Effector memory CD8-positive, alpha-beta T cell (primary cell): ENCODE data around the gene MUC20.
"Not testable (repeated sequence)": the region's sequence is repeated elsewhere in the genome, so short reads cannot be mapped to it uniquely, and the experiment has no call there.

Source experiments
- ATAC-seq: fragments of 150-1000 bp; cut with Tn5 transposase; replicated peaks from 2 replicates; pipeline ENCODE4 v1.10.0; 2021; ENCODE audit warnings: mild to moderate bottlenecking, moderate library complexity
- DNase-seq, 3 experiments: peaks; one replicate each; pipeline ENCODE4 v3.0.0; 2021
- H3K27ac Mint-ChIP-seq, 2 donors: one replicate each; pipeline ENCODE4 v1.8.0; 2022; ENCODE audit warnings: mild to moderate bottlenecking in 2 of 2, mixed read lengths in 2 of 2, moderate library complexity in 2 of 2
- H3K27me3 Mint-ChIP-seq, 2 donors: one replicate each; pipeline ENCODE4 v1.8.0; 2022; ENCODE audit warnings: mixed read lengths in 2 of 2
- H3K36me3 Mint-ChIP-seq: one replicate; pipeline ENCODE4 v1.8.0; 2022; ENCODE audit warnings: mild to moderate bottlenecking, moderate library complexity, mixed read lengths; ENCODE audit not compliant: insufficient read depth
- H3K4me1 Mint-ChIP-seq, 2 donors: one replicate each; pipeline ENCODE4 v1.8.0; 2022; ENCODE audit warnings: low read depth in 2 of 2, mixed read lengths in 2 of 2
- H3K4me3 Mint-ChIP-seq, 2 donors: one replicate each; pipeline ENCODE4 v1.8.0; 2022; ENCODE audit warnings: mild to moderate bottlenecking in 2 of 2, mixed read lengths in 2 of 2, moderate library complexity in 2 of 2
- H3K9me3 Mint-ChIP-seq, 2 donors: one replicate each; pipeline ENCODE4 v1.8.0; 2022; ENCODE audit warnings: mixed read lengths in 2 of 2

Gene MUC20

DNA sequence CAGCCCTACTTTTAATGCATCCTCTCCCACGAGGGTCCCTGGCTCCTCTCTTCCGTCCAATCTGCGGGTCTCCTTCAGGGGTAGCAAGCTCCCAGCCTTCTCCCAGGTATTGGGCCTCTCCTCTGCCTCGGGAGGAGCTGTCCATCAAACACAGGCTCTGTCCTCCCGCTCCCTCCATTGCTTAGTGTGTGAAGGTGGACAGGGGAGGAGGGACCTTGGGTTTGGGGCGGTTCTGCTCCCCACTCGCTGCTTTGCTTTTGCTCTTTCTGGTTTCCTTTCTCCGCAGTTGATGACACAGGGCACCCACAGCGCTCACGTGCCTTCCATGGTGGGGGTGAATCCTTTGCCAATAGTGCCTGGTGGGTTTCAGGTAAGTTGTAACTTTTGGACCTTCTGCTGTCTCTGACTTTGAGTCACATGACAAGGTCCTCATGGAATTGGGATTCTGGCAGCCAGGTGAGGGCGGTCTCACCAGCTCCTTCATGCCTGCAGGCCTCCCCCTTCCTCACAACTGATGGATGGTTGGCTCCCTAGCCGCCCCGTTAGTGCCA lies 18.9 kb downstream of the MUC20 start:
- ATAC-seq (no peak), DNase-seq (no peak)
- Mint-ChIP-seq H3K27me3 (no peaks in the 10 kb centered on the region), H3K27ac (peak overlapping the region in 1 of 2 donors; percentile 63), H3K36me3 (no peaks in the 10 kb centered on the region), H3K4me3 (no peak overlapping the region), H3K9me3 (no peaks in the 10 kb centered on the region), H3K4me1 (no peaks in the 10 kb centered on the region)

DNA sequence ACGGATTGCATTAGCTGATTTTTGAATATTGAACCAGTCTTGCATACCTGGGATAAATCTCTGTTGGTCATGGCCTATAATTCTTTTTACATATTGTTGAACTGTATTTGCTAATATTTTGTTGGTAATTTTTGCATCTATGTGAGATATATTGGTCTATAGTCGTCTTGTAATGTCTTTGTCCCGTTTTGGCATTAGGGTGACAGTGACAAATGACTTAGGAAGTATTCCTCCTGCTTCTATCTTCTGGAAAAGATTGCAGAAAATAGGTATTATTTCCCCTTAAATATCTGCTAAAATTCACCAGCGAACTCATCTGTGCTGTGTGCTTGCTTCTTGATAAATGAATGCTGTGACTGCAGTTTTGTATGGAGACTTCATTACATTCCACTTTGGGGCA lies 23.7 kb downstream of the MUC20 start:
- Mint-ChIP-seq H3K27ac (no peak overlapping the region), H3K27me3 (peaks cover 9 to 10% of the 10 kb centered on the region in 2 donors), H3K9me3 (no peaks in the 10 kb centered on the region), H3K36me3 (no peaks in the 10 kb centered on the region), H3K4me1 (peaks cover 11 to 12% of the 10 kb centered on the region in 2 donors), H3K4me3 (no peak overlapping the region)
- no peak for ATAC-seq
- DNase-seq = no peak

DNA sequence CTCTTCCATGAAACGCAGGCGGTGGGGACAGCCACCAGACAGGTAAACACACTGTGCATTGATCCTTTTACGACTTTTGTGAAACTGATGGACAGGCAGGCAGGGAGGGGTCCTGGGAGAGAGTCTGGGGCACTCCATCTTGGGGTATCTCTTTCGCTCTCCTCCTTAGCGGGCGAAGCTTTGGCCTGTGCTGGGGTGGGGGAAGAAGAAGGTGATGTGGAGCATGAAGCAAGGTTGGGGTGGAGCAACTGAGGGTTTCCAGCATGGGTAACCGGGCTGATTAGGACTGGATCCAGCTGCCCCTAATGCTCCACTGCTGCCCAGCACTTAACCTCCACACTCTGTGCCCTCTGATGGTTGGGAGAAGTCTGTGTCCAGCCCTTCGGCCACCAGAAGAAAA lies 25.6 kb downstream of the MUC20 start:
- no peak overlapping the region for H3K4me3 Mint-ChIP-seq
- ATAC-seq (no peak), DNase-seq (no peak)
- H3K27ac Mint-ChIP-seq = peak overlapping the region in 1 of 2 donors; percentile 14
- H3K4me1 Mint-ChIP-seq = peaks cover 11 to 12% of the 10 kb centered on the region in 2 donors
- no peaks in the 10 kb centered on the region for H3K9me3 Mint-ChIP-seq
- no peaks in the 10 kb centered on the region for H3K36me3 Mint-ChIP-seq
- peaks cover 9 to 10% of the 10 kb centered on the region in 2 donors for H3K27me3 Mint-ChIP-seq

DNA sequence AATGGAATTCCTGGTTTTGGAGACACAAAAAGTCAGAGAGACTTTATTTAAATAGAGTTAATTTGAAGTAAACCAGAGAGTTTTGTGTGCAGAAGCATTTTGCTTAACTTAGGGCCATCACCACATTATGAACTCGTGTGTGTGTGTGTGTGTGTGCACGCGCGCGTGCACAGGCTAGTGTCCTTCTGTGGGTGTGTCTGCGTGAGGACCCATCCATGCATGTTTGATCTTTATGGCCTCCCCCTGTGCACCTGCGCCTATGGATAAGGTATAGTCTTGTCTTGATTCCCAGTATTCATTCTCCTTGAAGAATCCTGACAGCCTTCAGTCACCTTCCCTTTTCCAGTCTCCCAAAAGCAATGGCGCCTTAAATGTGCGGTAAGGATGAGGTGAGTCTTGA lies 26.0 kb downstream of the MUC20 start:
- ATAC-seq (no peak), DNase-seq (no peak)
- Mint-ChIP-seq H3K27ac (peak overlapping the region in 1 of 2 donors; percentile 35), H3K36me3 (no peaks in the 10 kb centered on the region), H3K4me3 (peak overlapping the region; percentile 34 to 37), H3K9me3 (no peaks in the 10 kb centered on the region), H3K27me3 (peaks cover 9 to 10% of the 10 kb centered on the region in 2 donors), H3K4me1 (peaks cover 11 to 12% of the 10 kb centered on the region in 2 donors)

DNA sequence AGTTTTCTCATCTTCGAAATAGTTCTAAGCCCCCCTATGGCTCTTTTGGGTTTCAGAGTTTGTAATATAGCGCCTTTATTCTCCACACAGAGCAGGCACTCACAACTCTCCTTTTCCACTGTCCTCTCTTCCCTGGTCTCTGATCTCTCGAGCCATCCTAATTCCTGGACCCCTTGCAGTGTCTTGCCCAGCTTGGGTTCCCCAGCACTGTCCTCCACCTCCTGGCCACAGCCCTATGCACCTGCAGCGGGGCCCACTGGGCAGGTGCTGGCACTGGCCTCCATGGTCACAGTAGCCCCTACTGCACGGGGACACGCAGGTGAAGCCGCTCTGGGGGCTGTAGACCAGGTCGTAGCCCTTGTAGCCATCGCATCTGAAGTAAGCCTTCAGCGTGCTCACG lies 27.9 kb downstream of the MUC20 start:
- no peak for ATAC-seq
- Mint-ChIP-seq H3K4me3 (peak overlapping the region; percentile 36 to 46), H3K27ac (no peak overlapping the region)

DNA sequence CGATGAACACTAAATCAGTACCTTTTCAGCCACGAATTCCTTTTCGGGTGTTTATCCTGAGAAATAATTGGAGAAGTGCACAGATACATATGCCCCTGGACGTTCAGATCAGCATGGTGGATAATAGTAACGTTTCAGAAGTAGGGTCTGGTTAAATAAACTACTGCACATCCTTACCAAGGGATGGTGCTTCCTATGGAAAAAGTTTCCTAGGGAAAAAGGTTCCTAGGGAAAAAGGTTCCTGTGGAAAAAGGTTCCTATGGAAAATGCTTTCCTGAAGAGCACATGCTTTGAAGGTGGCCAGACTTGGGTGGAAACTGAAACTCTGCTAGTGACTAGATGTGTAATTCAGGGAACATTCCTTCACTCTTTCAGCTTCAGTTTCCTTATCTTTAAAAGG lies 28.3 kb downstream of the MUC20 start:
- ATAC-seq, DNase-seq, H3K9me3 Mint-ChIP-seq, H3K27me3 Mint-ChIP-seq, H3K27ac Mint-ChIP-seq, H3K36me3 Mint-ChIP-seq, H3K4me3 Mint-ChIP-seq: not testable (repeated sequence)
- peaks cover 12 to 13% of the 10 kb centered on the region in 2 donors for H3K4me1 Mint-ChIP-seq

More for the DNA sequence above, 27.9 kb downstream of the MUC20 start:
- H3K9me3 Mint-ChIP-seq = no peaks in the 10 kb centered on the region
- no peak for DNase-seq
- H3K27me3 Mint-ChIP-seq = peaks cover 9 to 10% of the 10 kb centered on the region in 2 donors
- H3K4me1 Mint-ChIP-seq = peaks cover 12 to 13% of the 10 kb centered on the region in 2 donors
- H3K36me3 Mint-ChIP-seq = peaks cover 2% of the 10 kb centered on the region

DNA sequence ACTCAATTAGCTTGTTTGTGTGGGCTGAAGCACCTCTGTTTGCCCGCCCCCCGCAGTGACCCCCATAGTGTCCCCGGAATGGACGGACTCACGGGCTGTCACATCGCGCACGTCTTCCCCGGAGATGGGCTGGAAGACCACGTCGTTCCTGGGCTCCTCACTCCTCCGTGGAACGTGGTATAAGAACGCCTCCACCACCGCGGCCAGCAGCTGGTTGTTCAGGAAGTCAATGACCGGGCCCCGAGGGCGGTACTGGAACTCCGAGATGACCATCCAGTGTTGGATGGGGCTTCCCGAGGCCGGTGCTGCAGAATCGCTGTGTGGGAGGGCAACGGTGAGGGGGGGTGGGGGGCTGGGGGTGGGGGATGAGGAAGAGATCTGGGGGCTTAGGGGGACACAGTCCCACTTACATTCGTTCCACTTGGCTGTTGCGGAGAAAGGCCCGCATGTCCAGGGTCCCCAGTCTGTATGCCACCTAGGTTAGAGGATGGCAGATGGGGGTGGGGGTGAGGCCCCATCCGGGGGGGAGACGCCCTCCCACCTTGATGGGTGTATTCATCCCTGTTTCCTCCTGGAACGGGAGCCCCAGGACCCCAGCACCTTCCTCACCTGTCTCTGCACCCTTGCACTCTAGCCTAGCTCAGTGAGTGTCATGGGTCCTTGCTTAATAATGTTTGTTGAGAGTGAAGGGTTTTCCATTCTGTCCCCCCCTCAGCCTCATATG lies 30.2 kb downstream of the MUC20 start:
- peaks cover 5% of the 10 kb centered on the region for H3K36me3 Mint-ChIP-seq
- H3K9me3 Mint-ChIP-seq = no peaks in the 10 kb centered on the region
- H3K27me3 Mint-ChIP-seq = peaks cover 4 to 6% of the 10 kb centered on the region in 2 donors
- ATAC-seq (no peak), DNase-seq (no peak)
- H3K4me1 Mint-ChIP-seq = peaks cover 16 to 18% of the 10 kb centered on the region in 2 donors
- no peak overlapping the region for H3K4me3 Mint-ChIP-seq
- H3K27ac Mint-ChIP-seq = no peak overlapping the region

DNA sequence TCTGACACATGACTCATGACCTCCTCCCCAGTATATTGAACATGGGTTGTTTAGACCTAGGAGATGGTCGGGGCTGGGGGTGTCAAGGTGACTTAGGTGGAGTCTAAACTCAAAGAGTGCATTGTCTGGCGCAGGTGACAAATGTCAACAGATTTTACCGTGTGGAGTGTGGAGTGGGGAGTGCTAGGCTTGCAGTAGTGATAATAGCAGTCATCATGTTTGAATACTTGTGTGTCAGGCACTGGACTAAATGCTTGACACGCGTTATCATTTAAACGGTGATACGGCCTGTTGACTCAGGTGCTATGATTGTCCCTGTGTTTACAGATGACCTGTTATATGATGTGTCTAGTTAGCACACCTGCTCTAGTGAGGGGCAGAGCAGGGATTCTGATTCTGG lies 30.8 kb downstream of the MUC20 start:
- Mint-ChIP-seq H3K4me1 (peaks cover 20% of the 10 kb centered on the region in 2 donors), H3K27me3 (peaks cover 0 to under 1% of the 10 kb centered on the region in 2 donors), H3K9me3 (no peaks in the 10 kb centered on the region), H3K4me3 (no peak overlapping the region), H3K27ac (no peak overlapping the region), H3K36me3 (peaks cover 8% of the 10 kb centered on the region)
- DNase-seq = no peak
- ATAC-seq = no peak

DNA sequence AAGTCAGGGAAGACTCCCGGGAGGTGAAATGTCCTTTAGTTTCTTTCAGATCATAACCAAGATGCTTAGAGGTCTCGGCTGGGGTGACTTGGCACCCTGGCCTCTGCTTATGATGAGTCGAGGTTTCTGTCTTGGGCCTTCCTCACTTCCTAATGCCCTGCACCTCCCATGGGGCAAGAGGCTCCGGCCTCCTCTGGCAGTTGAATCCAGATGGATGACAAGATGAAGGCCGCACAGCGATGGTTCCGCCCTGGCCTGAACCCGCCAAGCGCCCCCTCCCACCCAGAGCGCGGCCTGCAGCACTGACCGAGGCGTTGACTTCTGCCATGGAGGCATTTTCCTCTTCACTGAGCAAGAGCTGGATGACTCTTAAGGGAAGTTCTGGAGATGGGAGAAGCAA lies 31.3 kb downstream of the MUC20 start:
- no peak overlapping the region for H3K27ac Mint-ChIP-seq
- no peaks in the 10 kb centered on the region for H3K9me3 Mint-ChIP-seq
- H3K4me1 Mint-ChIP-seq = peaks cover 20 to 23% of the 10 kb centered on the region in 2 donors
- no peak for ATAC-seq
- DNase-seq = no peak
- peaks cover 3 to 5% of the 10 kb centered on the region in 2 donors for H3K27me3 Mint-ChIP-seq
- H3K36me3 Mint-ChIP-seq = peaks cover 9% of the 10 kb centered on the region
- no peak overlapping the region for H3K4me3 Mint-ChIP-seq

DNA sequence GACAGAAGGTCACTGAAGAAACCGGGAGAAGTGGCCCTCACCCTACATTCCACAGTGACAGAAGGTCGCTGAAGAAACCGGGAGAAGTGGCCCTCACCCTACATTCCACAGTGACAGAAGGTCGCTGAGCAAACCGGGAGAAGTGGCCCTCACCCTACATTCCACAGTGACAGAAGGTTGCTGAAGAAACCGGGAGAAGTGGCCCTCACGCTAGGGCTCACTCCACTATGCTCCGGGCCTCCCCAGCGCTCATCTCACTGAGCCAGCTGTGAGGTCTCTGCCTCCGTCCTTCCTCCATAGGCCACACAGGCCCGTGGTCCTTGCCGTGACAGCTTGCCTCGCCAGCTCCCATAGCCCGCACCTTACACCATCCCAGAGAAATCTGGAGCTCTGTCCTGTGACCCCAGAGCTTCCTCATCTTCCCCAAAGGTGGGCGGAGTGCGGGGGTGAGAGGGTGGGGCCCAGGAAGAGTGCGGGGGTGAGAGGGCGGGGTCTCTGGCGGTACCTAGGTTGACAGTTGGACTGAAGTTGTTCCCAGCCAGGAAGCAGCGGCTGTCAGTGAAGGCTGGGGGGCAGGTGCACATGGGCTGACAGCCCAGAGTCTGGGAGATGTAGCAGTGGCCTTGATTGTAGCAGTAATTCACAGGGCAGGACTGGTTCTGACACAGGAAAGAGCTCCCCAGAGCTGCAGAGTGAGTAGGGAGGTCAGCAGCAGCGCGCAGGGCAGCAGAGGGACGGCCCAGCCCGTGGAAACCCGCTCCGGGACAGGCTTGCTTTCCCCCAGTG lies 32.0 kb downstream of the MUC20 start:
- Mint-ChIP-seq H3K27me3 (peaks cover 9 to 10% of the 10 kb centered on the region in 2 donors), H3K36me3 (peaks cover 9% of the 10 kb centered on the region), H3K27ac (no peak overlapping the region), H3K4me1 (peaks cover 22% of the 10 kb centered on the region in 2 donors), H3K9me3 (no peaks in the 10 kb centered on the region), H3K4me3 (no peak overlapping the region)
- ATAC-seq (no peak), DNase-seq (no peak)

DNA sequence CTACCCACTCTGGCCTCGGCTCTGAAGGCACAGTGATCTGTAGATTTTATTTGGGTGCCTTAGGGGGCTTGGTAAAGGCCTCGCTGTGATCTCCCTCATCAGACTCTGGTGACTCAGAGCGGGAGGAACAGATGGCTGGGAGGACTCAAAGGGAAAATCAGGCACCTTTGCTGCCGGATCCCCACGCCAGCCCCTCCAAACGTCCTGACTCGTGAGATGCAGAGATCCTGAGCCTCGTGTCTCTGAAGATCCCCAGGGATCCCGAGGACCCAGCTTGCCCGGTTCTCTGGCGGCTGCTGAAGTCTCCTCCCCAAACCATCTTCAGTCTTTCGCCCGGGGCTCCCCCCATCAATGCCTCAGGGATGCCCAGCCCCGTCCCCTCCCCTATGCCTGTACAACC lies 32.8 kb downstream of the MUC20 start:
- peaks cover 19 to 21% of the 10 kb centered on the region in 2 donors for H3K4me1 Mint-ChIP-seq
- H3K27me3 Mint-ChIP-seq = peaks cover 14 to 15% of the 10 kb centered on the region in 2 donors
- peaks cover 9% of the 10 kb centered on the region for H3K36me3 Mint-ChIP-seq
- no peaks in the 10 kb centered on the region for H3K9me3 Mint-ChIP-seq
- H3K27ac Mint-ChIP-seq = peak overlapping the region in 1 of 2 donors; percentile 73
- no peak for DNase-seq
- ATAC-seq = no peak
- no peak overlapping the region for H3K4me3 Mint-ChIP-seq

DNA sequence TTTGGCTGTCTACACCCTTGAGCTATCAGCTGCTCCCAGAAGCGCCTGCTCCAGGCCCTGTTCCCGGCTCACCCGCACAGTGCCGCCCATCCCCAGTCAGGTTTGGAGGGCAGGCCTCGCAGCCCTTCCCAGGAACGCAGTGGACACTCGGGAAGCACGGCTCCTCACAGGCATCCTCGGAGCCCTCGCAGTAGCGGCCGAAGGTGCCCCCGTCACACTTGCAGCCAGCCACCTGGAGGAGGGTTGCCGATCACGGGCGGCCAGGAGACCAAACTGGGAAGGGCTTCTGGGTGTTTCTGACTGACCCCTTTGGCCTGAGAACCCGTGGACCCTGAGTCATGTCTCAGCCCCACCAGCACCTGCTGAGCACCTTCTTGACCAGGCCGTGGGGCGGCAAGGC lies 33.4 kb downstream of the MUC20 start:
- Mint-ChIP-seq H3K4me3 (no peak overlapping the region), H3K27ac (peak overlapping the region in 1 of 2 donors; percentile 73), H3K9me3 (no peaks in the 10 kb centered on the region), H3K4me1 (peaks cover 15 to 17% of the 10 kb centered on the region in 2 donors), H3K27me3 (peaks cover 16 to 19% of the 10 kb centered on the region in 2 donors), H3K36me3 (peaks cover 9% of the 10 kb centered on the region)
- ATAC-seq (no peak), DNase-seq (no peak)

DNA sequence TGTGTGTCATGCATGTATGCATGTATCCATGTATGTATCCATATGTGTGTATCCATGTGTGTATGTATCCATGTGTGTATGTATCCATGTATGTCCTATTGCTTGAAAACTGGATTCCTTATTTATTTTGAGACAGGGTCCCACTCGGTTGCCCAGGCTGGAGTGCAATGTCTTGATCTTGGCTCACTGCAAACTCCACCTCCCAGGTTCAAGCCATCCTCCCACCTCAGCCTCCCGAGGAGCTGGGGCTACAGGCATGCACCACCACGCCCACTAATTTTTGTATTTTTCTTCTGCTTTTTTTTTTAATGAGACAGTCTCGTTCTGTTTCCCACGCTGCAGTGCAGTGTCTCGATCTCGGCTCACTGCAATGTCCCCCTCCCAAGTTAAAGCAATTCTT lies 34.1 kb downstream of the MUC20 start:
- peaks cover 24 to 27% of the 10 kb centered on the region in 2 donors for H3K27me3 Mint-ChIP-seq

More for the DNA sequence above, 34.1 kb downstream of the MUC20 start:
- no peak for DNase-seq
- no peak overlapping the region for H3K27ac Mint-ChIP-seq
- H3K36me3 Mint-ChIP-seq = peaks cover 9% of the 10 kb centered on the region
- H3K4me1 Mint-ChIP-seq = peaks cover 15 to 18% of the 10 kb centered on the region in 2 donors
- ATAC-seq = no peak
- no peaks in the 10 kb centered on the region for H3K9me3 Mint-ChIP-seq
- no peak overlapping the region for H3K4me3 Mint-ChIP-seq
